Neutrophil (primary cell): ENCODE data around the gene TACC2.
"Not testable (repeated sequence)": the region's sequence is repeated elsewhere in the genome, so short reads cannot be mapped to it uniquely, and the experiment has no call there.

Source experiments
- H3K27ac ChIP-seq: fragments of 200-600 bp; sonication (generic); 2 replicates; pipeline ENCODE4 v1.5.1; 2016; ENCODE audit warnings: mild to moderate bottlenecking, moderate library complexity
- H3K27me3 ChIP-seq: fragments of 200-600 bp; sonication (generic); 2 replicates; pipeline ENCODE4 v1.6.0; 2016; ENCODE audit warnings: mild to moderate bottlenecking
- H3K36me3 ChIP-seq: fragments of 200-600 bp; sonication (generic); 2 replicates; pipeline ENCODE4 v1.5.1; 2017
- H3K4me1 ChIP-seq, 2 experiments: fragments of 200-600 bp in 1 of 2; sonication (generic) in 1 of 2; 1 replicate in 1 of 2; 2 replicates in 1 of 2; pipeline versions ENCODE4 v1.5.1 to v1.6.1; 2013 to 2016; ENCODE audit warnings: low read depth in 1 of 2, low read length in 1 of 2, mild to moderate bottlenecking in 1 of 2, moderate library complexity in 1 of 2; ENCODE audit not compliant: control insufficient read depth in 1 of 2, insufficient read depth in 1 of 2
- H3K4me3 ChIP-seq, 2 experiments: fragments of 200-600 bp in 1 of 2; sonication (generic) in 1 of 2; 1 replicate in 1 of 2; 2 replicates in 1 of 2; pipeline ENCODE4 v1.5.1; 2013 to 2016; ENCODE audit warnings: low read depth in 1 of 2, low read length in 1 of 2, mild to moderate bottlenecking in 1 of 2, moderate library complexity in 1 of 2
- H3K9me3 ChIP-seq: fragments of 200-600 bp; sonication (generic); 2 replicates; pipeline ENCODE4 v1.5.1; 2016
- TF ChIP-seq, protein P1 (sequence below): fragments of 200-600 bp; sonication (generic); IDR thresholded peaks from 2 replicates; pipeline ENCODE4 v1.5.1; 2016; ENCODE audit warnings: antibody characterized with exemption

The TACC2 gene

DNA sequence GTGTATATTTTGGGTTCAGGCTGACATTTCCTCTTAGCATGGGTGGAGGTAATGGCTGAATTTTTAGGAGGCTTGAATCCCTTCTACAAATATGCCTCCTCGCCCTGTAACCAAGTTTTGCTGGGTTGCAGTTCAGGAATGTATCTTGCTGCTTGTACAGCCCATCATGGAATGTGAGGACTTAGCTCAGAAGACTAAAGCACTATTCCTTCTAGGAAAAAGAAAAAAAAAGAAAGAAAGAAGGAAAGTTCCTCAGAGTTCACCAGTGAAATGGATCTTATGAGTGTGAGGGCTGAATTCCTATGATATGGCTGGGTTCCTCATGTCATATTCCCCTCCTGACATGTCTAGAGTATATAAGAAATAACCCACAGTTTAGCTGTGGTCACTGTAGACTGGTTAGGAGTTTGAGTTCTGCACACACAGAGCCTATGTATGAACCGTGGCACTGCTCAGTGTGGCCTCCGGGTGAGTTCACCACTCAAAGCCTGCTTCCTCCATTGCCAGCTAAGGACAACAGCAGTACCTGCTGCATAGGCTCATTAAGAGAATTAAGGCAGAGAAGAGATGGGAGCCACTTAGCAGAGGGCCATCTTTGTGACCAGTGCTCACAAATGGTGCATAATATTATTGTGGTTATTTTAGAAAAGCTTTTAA, 114.0 kb downstream of the TACC2 start:
- H3K36me3 ChIP-seq, result no peaks in the 10 kb centered on the region
- H3K4me3 ChIP-seq, result no peak overlapping the region
- TF ChIP-seq, protein P1, sequence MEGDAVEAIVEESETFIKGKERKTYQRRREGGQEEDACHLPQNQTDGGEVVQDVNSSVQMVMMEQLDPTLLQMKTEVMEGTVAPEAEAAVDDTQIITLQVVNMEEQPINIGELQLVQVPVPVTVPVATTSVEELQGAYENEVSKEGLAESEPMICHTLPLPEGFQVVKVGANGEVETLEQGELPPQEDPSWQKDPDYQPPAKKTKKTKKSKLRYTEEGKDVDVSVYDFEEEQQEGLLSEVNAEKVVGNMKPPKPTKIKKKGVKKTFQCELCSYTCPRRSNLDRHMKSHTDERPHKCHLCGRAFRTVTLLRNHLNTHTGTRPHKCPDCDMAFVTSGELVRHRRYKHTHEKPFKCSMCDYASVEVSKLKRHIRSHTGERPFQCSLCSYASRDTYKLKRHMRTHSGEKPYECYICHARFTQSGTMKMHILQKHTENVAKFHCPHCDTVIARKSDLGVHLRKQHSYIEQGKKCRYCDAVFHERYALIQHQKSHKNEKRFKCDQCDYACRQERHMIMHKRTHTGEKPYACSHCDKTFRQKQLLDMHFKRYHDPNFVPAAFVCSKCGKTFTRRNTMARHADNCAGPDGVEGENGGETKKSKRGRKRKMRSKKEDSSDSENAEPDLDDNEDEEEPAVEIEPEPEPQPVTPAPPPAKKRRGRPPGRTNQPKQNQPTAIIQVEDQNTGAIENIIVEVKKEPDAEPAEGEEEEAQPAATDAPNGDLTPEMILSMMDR, result no peak

GRCh38 chr10:122103592-122103991, 114.6 kb downstream of the TACC2 start:
- TF ChIP-seq, protein P1, result no peak
- no peak overlapping the region for H3K27ac ChIP-seq
- H3K4me3 ChIP-seq, result no peak overlapping the region
- H3K36me3 ChIP-seq, result no peaks in the 10 kb centered on the region
- H3K27me3 ChIP-seq, result peaks cover 6% of the 10 kb centered on the region
- no peaks in the 10 kb centered on the region for H3K4me1 ChIP-seq
- no peaks in the 10 kb centered on the region for H3K9me3 ChIP-seq

More for the DNA sequence above, 114.0 kb downstream of the TACC2 start:
- no peaks in the 10 kb centered on the region for H3K9me3 ChIP-seq
- no peak overlapping the region for H3K27ac ChIP-seq
- H3K27me3 ChIP-seq, result peaks cover 11% of the 10 kb centered on the region
- H3K4me1 ChIP-seq, result no peaks in the 10 kb centered on the region

DNA sequence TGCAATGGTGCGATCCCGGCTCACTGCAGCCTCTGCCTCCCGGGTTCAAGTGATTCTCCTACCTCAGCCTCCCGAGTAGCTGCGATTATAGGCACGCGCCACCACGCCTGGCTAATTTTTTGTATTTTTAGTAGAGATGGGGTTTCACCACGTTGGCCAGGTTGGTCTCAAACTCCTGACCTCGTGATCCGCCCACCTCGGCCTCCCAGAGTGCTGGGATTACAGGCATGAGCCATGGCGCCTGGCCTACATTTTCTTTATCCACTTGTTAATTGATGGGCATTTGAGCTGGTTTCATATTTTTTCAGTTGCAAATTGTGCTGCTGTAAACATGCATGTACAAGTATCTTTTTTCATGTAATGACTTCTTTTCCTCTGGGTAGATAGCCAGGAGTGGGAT, 119.8 kb downstream of the TACC2 start:
- H3K27me3 ChIP-seq, result peaks cover 48% of the 10 kb centered on the region
- H3K36me3 ChIP-seq, H3K9me3 ChIP-seq, H3K27ac ChIP-seq, H3K4me3 ChIP-seq: not testable (repeated sequence)
- H3K4me1 ChIP-seq, result peaks cover 0 to 11% of the 10 kb centered on the region in 2 experiments

GRCh38 chr10:122112021-122112616, 123.2 kb downstream of the TACC2 start:
- Histone ChIP-seq H3K27ac (no peak overlapping the region), H3K9me3 (no peaks in the 10 kb centered on the region), H3K4me1 (peaks cover 0 to 11% of the 10 kb centered on the region in 2 experiments), H3K4me3 (no peak overlapping the region), H3K27me3 (peaks cover 81% of the 10 kb centered on the region), H3K36me3 (no peaks in the 10 kb centered on the region)
- TF ChIP-seq, protein P1, result no peak

DNA sequence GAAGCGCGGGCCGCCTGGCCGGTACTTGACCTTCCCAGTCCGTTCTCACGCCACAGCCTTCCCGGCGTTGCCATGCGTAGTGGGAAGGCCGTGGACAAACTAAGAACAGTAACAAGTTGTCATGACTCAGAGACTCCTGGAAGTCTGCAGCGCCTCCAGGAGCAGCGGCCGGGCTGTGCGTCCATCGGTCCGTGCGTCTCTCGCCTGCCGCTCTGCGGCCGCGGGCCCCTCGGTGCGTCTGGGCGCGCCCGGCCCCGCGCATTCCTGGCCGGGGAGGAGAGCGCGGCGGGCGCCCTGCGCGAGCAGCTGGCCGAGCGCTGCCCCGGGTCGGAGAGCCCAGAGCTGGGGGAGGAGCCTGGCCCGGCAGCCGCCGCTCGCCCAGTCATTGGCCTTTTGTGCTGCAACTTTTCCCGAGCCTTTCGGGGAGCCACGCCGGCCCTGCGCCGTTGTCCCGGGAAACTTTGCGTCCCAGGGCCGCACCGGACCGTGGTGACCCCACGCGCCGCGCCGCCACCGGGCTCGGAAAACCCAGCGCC, 123.7 kb downstream of the TACC2 start:
- H3K36me3 ChIP-seq, result no peaks in the 10 kb centered on the region
- TF ChIP-seq, protein P1, result no peak
- no peaks in the 10 kb centered on the region for H3K9me3 ChIP-seq
- peaks cover 87% of the 10 kb centered on the region for H3K27me3 ChIP-seq
- H3K4me1 ChIP-seq, result peaks cover 0 to 11% of the 10 kb centered on the region in 2 experiments
- no peak overlapping the region for H3K4me3 ChIP-seq
- no peak overlapping the region for H3K27ac ChIP-seq
